Stomach (tissue), 4 donors: Measurements from ENCODE around the gene TTC7B.

ENCODE experiments used
- EP300 ChIP-seq: sonication (generic); formaldehyde crosslinking; IDR thresholded peaks from one replicate; pipeline ENCODE4 v1.6.1; 2017; ENCODE audit warnings: antibody characterized with exemption
- POLR2A ChIP-seq, 4 donors: fragments of 450-650 bp; IDR thresholded peaks; one replicate each; pipeline ENCODE4 v1.6.1; 2016; ENCODE audit warnings: antibody characterized with exemption in 4 of 4, control low read depth in 2 of 4, mild to moderate bottlenecking in 1 of 4, moderate library complexity in 1 of 4
- POLR2AphosphoS5 ChIP-seq, 3 donors: sonication (generic); formaldehyde crosslinking; IDR thresholded peaks; one replicate each; pipeline ENCODE4 v1.6.1; 2016; ENCODE audit warnings: antibody characterized with exemption in 3 of 3
- TF ChIP-seq, protein P1 (sequence below), 7 experiments: fragments of 450-650 bp in 4 of 7; fragments of 200-600 bp in 3 of 7; sonication (generic) in 3 of 7; IDR thresholded peaks; one replicate each; pipeline ENCODE4 v1.5.1; 2016 to 2019; ENCODE audit warnings: antibody characterized with exemption in 7 of 7, control low read depth in 2 of 7, mild to moderate bottlenecking in 1 of 7

DNA sequence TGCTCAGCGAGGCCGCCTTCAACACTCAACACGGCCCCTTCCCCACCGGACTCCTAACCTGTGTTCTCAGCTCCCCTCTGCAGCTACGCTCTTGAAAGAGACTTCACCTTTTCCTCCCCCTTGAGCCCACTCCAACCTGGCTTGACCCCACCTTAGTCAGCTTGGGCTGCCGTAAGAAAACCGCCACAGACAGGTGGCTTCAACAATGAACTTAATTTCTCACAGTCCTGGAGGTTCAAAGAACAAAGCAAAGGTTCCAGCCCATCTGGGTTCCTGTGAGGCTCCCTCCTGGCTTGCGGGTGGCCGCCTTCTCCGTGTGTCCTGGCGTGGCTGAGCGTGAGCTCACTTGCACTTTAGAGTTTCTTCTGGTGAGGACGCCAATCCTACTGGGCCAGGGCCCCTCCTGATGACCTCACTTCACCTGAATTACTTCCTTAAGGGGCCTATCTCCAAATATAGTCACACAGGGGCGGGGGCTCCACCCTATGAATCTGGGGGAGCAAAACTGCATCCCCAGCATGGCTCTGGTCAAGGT is 280.6 kb downstream of the TTC7B start:
- TF ChIP-seq, protein P1, sequence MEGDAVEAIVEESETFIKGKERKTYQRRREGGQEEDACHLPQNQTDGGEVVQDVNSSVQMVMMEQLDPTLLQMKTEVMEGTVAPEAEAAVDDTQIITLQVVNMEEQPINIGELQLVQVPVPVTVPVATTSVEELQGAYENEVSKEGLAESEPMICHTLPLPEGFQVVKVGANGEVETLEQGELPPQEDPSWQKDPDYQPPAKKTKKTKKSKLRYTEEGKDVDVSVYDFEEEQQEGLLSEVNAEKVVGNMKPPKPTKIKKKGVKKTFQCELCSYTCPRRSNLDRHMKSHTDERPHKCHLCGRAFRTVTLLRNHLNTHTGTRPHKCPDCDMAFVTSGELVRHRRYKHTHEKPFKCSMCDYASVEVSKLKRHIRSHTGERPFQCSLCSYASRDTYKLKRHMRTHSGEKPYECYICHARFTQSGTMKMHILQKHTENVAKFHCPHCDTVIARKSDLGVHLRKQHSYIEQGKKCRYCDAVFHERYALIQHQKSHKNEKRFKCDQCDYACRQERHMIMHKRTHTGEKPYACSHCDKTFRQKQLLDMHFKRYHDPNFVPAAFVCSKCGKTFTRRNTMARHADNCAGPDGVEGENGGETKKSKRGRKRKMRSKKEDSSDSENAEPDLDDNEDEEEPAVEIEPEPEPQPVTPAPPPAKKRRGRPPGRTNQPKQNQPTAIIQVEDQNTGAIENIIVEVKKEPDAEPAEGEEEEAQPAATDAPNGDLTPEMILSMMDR (IDR thresholded peaks at IDR 0.05): no peak
- TF ChIP-seq POLR2A (IDR thresholded peaks at IDR 0.05) (no peak), EP300 (no peak), POLR2AphosphoS5 (IDR thresholded peaks at IDR 0.05) (no peak)
